Pancreas (tissue), 10 donors: Measurements from ENCODE around the gene PUSL1. TPM values are rescaled to one million over a fixed set of nuclear protein-coding genes. Genes with fewer than 3 reads are reported as not detected.

Experiments
- ATAC-seq, 4 donors: fragments of 200-7000 bp; cut with Tn5 transposase; one replicate each; pipeline versions ENCODE4 v1.8.0 to v1.9.1; 2020; ENCODE audit warnings: mild to moderate bottlenecking in 4 of 4, moderate library complexity in 4 of 4
- DNase-seq, 6 donors: peaks; one replicate each; pipeline ENCODE4 v3.0.0-alpha.2; 2020
- FAIRE-seq: peaks from 2 replicates; lab custom pipeline; 2012; peaks lifted over from hg19 to GRCh38; lab: Jason Lieb, UNC
- H3K27ac ChIP-seq, 4 donors: fragments of 200-600 bp; sonication (generic); 1 replicate in 3 of 4; 2 replicates in 1 of 4; pipeline versions ENCODE4 v1.5.0 to v1.8.0; 2020
- H3K27me3 ChIP-seq, 4 donors: fragments of 200-600 bp; one replicate each; pipeline ENCODE4 v1.8.0; 2021
- H3K36me3 ChIP-seq, 3 donors: fragments of 200-600 bp; sonication (generic) in 1 of 3; one replicate each; pipeline versions ENCODE4 v1.5.0 to v1.8.0; 2020 to 2021
- H3K4me1 ChIP-seq, 3 donors: fragments of 200-600 bp; one replicate each; pipeline ENCODE4 v1.8.0; 2021
- H3K4me3 ChIP-seq, 4 donors: fragments of 200-600 bp; sonication (generic) in 2 of 4; one replicate each; pipeline versions ENCODE4 v1.5.0 to v1.8.0; 2020 to 2021
- H3K9me3 ChIP-seq, 4 donors: fragments of 200-600 bp; one replicate each; pipeline ENCODE4 v1.8.0; 2021
- WGBS, 2 donors: extraction: QIAGEN DNeasy Blood & Tissue Kit; methylation state at CpG; one replicate each; pipeline ENCODE4 v1.1.7; 2013; 5-methylcytosine and 5-hydroxymethylcytosine counted together
- intact Hi-C, 3 donors: fragments of 100-400 bp; cut with DNase I; formaldehyde crosslinking; loops; one replicate each; pipeline versions ENCODE4 v1.11.1 to v1.14.2; 2022
- polyA plus RNA-seq, 2 donors: library from polyadenylated mRNA; stranded (reverse); fragments of 200-250 nt; gene quantifications; one replicate each; pipeline ENCODE4 v1.2.3, GENCODE V29; 2013
- total RNA-seq, 6 donors: library from RNA; stranded (reverse); fragmentation: NEBNext Ultra II Directional in 4 of 6; extraction: Animal tissue kit (Norgen Biotek cat#: 25700) in 4 of 6; gene quantifications; one replicate each; pipeline versions ENCODE4 v1.2.1 to v1.2.4, GENCODE V29; 2021 to 2023
- TF ChIP-seq, protein P1 (sequence below), 4 donors: fragments of 200-600 bp; sonication (generic) in 3 of 4; IDR thresholded peaks; one replicate each; pipeline versions ENCODE4 v1.5.0 to v1.8.0; 2021; ENCODE audit warnings: antibody characterized with exemption in 4 of 4
- donor health status: healthy with polysubstance abuse.
- donor health status: DM: no; HTN: no; CAD: no; lungs with moderate emphysema.
- donor health status: DM: no; HTN: no; CAD: no.
- donor health status: control.
- donor health status: control.
- donor health status: Bipolar disorder and iron deficiency.
- donor health status: DM: yes; HTN: yes; CAD: no.
- donor health status: DM: no; HTN: no; CAD: no.
- donor health status: DM: no; HTN: no; CAD: no.
- donor health status: DM: yes; HTN: yes; CAD: no.

Gene PUSL1
- 10 to 100 TPM in 2 of 6 donors, 1 to 10 TPM in 4; 7.5 to 11.3 (median 9.7) TPM for total RNA-seq
- polyA plus RNA-seq, result 10 to 100 TPM; 14.6 to 23.2 TPM

DNA sequence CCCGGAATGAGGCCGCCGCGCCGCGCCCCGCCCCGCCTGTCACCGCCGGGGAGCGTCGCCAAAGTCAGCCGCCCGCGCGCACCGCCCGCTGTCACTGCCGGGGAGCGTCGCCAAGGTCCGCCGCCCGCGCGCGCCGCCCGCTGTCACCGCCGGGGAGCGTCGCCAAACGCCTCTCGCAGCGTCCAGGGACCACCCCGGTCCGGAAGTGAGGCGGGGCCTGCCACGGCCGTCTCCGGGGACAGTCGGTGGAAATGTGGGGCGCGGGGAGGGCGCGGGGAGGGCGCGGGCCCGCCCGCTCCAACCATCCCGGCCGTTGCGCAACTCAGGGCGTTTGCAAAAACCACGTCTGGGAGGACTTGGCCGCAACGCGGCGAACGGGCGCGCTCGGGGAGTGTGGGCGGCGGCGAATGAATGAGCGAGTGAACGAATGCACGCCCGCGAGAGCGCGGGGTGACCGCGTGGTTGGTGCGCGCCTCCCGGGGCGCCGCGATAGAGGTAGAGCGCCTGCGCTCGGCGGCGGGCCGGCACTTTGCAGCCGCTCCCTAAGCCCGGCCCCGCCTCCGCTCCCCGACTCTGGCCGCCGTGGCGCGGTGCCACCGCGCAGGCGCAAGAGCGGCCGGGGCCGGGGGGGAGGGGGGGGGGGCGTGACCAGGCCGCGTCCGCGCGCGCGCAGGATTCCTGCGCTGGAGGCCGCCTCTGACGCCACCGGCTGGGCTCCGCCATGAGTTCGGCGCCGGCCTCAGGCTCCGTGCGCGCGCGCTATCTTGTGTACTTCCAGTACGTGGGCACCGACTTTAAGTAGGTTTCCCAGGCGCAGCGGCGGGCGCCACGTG lies at the start of gene PUSL1, which contains the start of gene ACAP3:
Gene PUSL1, plus strand, starts transcription at position 675 of the 833 bp plus-strand sequence. Its CDS starts 47 bp downstream, at position 722.
Gene ACAP3, minus strand, starts transcription at position 8 of the 833 bp plus-strand sequence. CDS start 115 bp downstream, outside the sequence.
- Histone ChIP-seq H3K4me1 (peaks cover 7 to 28% (median 24%) of the 10 kb centered on the region in 3 donors), H3K27ac (peak within 1 kb of the TSS; percentile 90 to 97 (median 94)), H3K36me3 (peaks cover 0 to 16% (median 8%) of the 10 kb centered on the region in 3 donors), H3K4me3 (peak within 1 kb of the TSS; percentile 57 to 92 (median 84)), H3K9me3 (no peaks in the 10 kb centered on the region), H3K27me3 (no peaks in the 10 kb centered on the region)
- WGBS, 2 donors, result 0% methylated on average over 52 to 130 of the region's 131 CpGs
- TF ChIP-seq, protein P1, sequence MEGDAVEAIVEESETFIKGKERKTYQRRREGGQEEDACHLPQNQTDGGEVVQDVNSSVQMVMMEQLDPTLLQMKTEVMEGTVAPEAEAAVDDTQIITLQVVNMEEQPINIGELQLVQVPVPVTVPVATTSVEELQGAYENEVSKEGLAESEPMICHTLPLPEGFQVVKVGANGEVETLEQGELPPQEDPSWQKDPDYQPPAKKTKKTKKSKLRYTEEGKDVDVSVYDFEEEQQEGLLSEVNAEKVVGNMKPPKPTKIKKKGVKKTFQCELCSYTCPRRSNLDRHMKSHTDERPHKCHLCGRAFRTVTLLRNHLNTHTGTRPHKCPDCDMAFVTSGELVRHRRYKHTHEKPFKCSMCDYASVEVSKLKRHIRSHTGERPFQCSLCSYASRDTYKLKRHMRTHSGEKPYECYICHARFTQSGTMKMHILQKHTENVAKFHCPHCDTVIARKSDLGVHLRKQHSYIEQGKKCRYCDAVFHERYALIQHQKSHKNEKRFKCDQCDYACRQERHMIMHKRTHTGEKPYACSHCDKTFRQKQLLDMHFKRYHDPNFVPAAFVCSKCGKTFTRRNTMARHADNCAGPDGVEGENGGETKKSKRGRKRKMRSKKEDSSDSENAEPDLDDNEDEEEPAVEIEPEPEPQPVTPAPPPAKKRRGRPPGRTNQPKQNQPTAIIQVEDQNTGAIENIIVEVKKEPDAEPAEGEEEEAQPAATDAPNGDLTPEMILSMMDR (IDR thresholded peaks at IDR 0.05), result no peak
- intact Hi-C loops, result no loop called here
- peak; percentile 78 to 84 (median 81) for ATAC-seq
- no peak for FAIRE-seq
- peak; percentile 81 to 94 (median 89) for DNase-seq

DNA sequence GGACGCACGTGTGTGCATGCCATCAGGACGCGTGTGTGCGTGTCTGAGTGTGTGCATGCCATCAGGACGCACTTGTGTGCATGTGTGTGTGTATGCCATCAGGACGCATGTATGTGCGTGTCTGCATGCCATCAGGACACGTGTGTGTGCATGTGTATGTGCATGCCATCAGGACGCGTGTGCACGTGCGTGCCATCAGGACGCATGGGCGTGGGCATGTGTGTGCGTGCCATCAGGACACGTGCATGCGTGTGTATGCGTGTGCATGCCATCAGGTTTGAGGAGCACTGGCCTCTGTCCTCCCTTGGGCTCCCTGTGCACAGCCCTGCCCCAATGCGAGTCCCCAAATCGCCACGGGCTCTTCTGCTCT lies 49.3 kb upstream of the PUSL1 start:
- Histone ChIP-seq H3K4me1 (no peaks in the 10 kb centered on the region), H3K4me3 (no peak overlapping the region), H3K27me3 (no peaks in the 10 kb centered on the region), H3K36me3 (peaks cover 0 to 52% (median 31%) of the 10 kb centered on the region in 3 donors), H3K27ac (no peak overlapping the region), H3K9me3 (no peaks in the 10 kb centered on the region)
- intact Hi-C loops, result no loop called here
- no peak for FAIRE-seq
- DNase-seq, result peak in 1 of 6 donors; percentile 40
- no peak for ATAC-seq
- TF ChIP-seq, protein P1 (IDR thresholded peaks at IDR 0.05), result no peak
- 95% methylated on average over 22 of the region's 22 CpGs for WGBS, 2 donors

DNA sequence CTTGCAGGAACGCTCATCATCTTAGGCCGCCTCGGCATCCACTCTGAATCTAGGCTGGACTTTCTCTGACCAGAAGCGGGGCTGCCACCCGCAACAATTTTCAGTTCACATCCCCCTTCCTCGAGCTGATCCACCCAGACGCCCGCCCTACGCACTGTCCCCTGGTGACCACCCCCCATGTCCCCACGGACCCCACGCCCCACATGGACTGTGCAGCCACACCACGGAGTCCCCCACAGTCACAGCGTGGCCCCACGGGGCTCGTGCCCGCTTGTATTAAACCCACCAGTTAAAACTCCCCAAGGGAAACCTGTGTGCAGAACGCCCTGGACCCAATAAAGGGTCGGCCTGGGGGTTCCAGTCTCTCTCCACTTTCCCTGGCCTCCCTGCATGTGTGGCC lies 48.9 kb upstream of the PUSL1 start:
- TF ChIP-seq, protein P1 (IDR thresholded peaks at IDR 0.05), result no peak
- H3K27me3 ChIP-seq, result no peaks in the 10 kb centered on the region
- H3K4me1 ChIP-seq, result no peaks in the 10 kb centered on the region
- no peaks in the 10 kb centered on the region for H3K9me3 ChIP-seq
- peak in 1 of 6 donors; percentile 50 for DNase-seq
- WGBS, 2 donors, result 92 to 94% methylated on average over 18 of the region's 18 CpGs
- no peak overlapping the region for H3K4me3 ChIP-seq
- intact Hi-C loops, result no loop called here
- peaks cover 0 to 50% (median 31%) of the 10 kb centered on the region in 3 donors for H3K36me3 ChIP-seq
- ATAC-seq, result no peak
- FAIRE-seq, result no peak
- no peak overlapping the region for H3K27ac ChIP-seq

DNA sequence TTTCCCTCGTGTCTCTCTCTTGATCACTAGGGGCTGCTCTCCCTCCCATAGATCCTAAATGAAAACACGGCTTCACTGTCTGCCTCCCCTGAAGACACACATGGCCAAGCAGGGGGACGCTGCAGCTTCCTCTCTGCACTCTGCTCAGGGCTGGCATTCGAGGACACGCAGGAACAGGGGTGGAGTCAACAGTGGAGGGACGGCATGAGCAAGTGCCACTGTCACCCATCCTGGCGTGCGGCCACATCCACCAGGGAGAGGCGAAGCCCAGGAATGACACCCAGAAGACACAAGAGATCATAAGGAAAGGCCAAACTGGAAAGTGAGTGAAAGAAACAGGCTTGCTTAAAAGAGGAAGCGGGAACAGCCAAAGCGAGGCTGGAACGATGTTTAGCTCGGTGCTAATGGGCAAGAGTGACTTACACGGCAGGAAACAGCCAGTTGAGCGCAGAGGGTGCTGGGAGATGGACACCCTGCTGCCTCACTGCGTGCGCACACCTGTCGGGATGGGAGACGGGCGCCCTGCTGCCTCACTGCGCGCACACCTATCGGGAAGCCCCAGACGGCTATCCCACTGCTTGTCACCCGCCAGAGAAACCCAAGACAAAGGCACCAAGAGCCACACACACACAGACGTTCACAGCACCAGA lies 48.3 kb upstream of the PUSL1 start:
- intact Hi-C loops, result no loop called here
- Histone ChIP-seq H3K27me3 (no peaks in the 10 kb centered on the region), H3K36me3 (peaks cover 0 to 45% (median 26%) of the 10 kb centered on the region in 3 donors), H3K27ac (no peak overlapping the region), H3K4me3 (no peak overlapping the region), H3K4me1 (no peaks in the 10 kb centered on the region), H3K9me3 (no peaks in the 10 kb centered on the region)
- DNase-seq (peak in 1 of 6 donors; percentile 51), ATAC-seq (no peak), FAIRE-seq (no peak)
- TF ChIP-seq, protein P1 (IDR thresholded peaks at IDR 0.05), result no peak
- 81 to 86% methylated on average over 25 to 26 of the region's 26 CpGs for WGBS, 2 donors
